GM23338 (cell line): Measurements from ENCODE around the gene BNIP5. TPM values are rescaled to one million over a fixed set of nuclear protein-coding genes. Genes with fewer than 3 reads are reported as not detected.

Experiments
- ATAC-seq: fragments of 200-7000 bp; cut with Tn5 transposase; 3 replicates; pipeline ENCODE4 v1.9.1; 2020
- DNase-seq: peaks from one replicate; pipeline ENCODE4 v3.0.0-alpha.2; 2015; ENCODE audit warnings: low spot score
- H2AFZ ChIP-seq: fragments of 200-600 bp; sonication (generic); 2 replicates; pipeline ENCODE4 v1.8.0; 2016; ENCODE audit warnings: antibody characterized with exemption, mild to moderate bottlenecking, moderate library complexity
- H3F3A ChIP-seq: fragments of 200-600 bp; sonication (generic); replicated peaks from 2 replicates; pipeline ENCODE4 v1.8.0; 2017; ENCODE audit warnings: antibody characterized with exemption, mixed run types, low read depth
- H3K27ac ChIP-seq: fragments of 200-600 bp; sonication (generic); 2 replicates; pipeline ENCODE4 v1.6.1; 2016; ENCODE audit warnings: low read depth
- H3K27me3 ChIP-seq: fragments of 200-600 bp; sonication (generic); 2 replicates; pipeline ENCODE4 v1.8.0; 2016; ENCODE audit warnings: mild to moderate bottlenecking, mixed run types, moderate library complexity; ENCODE audit not compliant: insufficient read depth
- H3K36me3 ChIP-seq: fragments of 200-600 bp; sonication (generic); 2 replicates; pipeline ENCODE4 v1.8.0; 2016; ENCODE audit warnings: mild to moderate bottlenecking; ENCODE audit not compliant: insufficient read depth
- H3K4me1 ChIP-seq: fragments of 200-600 bp; sonication (generic); 2 replicates; pipeline ENCODE4 v1.8.0; 2016; ENCODE audit warnings: mild to moderate bottlenecking, moderate library complexity; ENCODE audit not compliant: insufficient read depth
- H3K4me2 ChIP-seq: fragments of 200-600 bp; sonication (generic); 2 replicates; pipeline ENCODE4 v1.7.1; 2017; ENCODE audit warnings: mixed run types
- H3K4me3 ChIP-seq: fragments of 200-600 bp; sonication (generic); 2 replicates; pipeline ENCODE4 v1.6.1; 2016; ENCODE audit warnings: mixed run types
- H3K79me2 ChIP-seq: fragments of 200-600 bp; sonication (generic); replicated peaks from 2 replicates; pipeline ENCODE4 v1.8.0; 2017; ENCODE audit warnings: mild to moderate bottlenecking; ENCODE audit not compliant: insufficient read depth
- H3K9me2 ChIP-seq: fragments of 200-600 bp; sonication (generic); 2 replicates; pipeline ENCODE4 v1.8.0; 2017; ENCODE audit not compliant: insufficient read depth
- H4K20me1 ChIP-seq: fragments of 200-600 bp; sonication (generic); replicated peaks from 2 replicates; pipeline ENCODE4 v1.8.0; 2017; ENCODE audit warnings: mild to moderate bottlenecking; ENCODE audit not compliant: insufficient read depth
- H3K27ac Mint-ChIP-seq: 2 replicates; pipeline ENCODE4 v1.8.0; 2020; ENCODE audit warnings: inconsistent platforms, mild to moderate bottlenecking, moderate library complexity, mixed read lengths
- H3K27me3 Mint-ChIP-seq: 3 replicates; pipeline ENCODE4 v1.8.0; 2022; ENCODE audit warnings: low read depth, mild to moderate bottlenecking, moderate library complexity, mixed read lengths, inconsistent platforms; ENCODE audit not compliant: insufficient read depth, poor library complexity
- H3K36me3 Mint-ChIP-seq: 3 replicates; pipeline ENCODE4 v1.8.0; 2021; ENCODE audit warnings: low read depth, mild to moderate bottlenecking, inconsistent platforms, moderate library complexity, mixed read lengths
- H3K4me1 Mint-ChIP-seq: 3 replicates; pipeline ENCODE4 v1.8.0; 2020; ENCODE audit warnings: mild to moderate bottlenecking, inconsistent platforms, mixed read lengths
- H3K4me3 Mint-ChIP-seq: 3 replicates; pipeline ENCODE4 v1.8.0; 2021; ENCODE audit warnings: moderate library complexity, mild to moderate bottlenecking, inconsistent platforms, mixed read lengths
- H3K9me3 Mint-ChIP-seq: 3 replicates; pipeline ENCODE4 v1.8.0; 2020; ENCODE audit warnings: moderate library complexity, mild to moderate bottlenecking, inconsistent platforms, mixed read lengths
- CREB1 ChIP-seq: fragments of 250-450 bp; sonication (Bioruptor Pico); IDR thresholded peaks from 2 replicates; pipeline ENCODE4 v1.5.0; 2020; ENCODE audit warnings: low read depth, mild to moderate bottlenecking, moderate library complexity
- CTCF ChIP-seq, 2 experiments: fragments of 200-600 bp in 1 of 2; sonication (generic) in 1 of 2; conservative IDR thresholded peaks; 2 replicates each; pipeline versions ENCODE4 v1.5.1 to v1.6.1; 2016 to 2017; ENCODE audit warnings: antibody characterized with exemption in 2 of 2, low read depth in 2 of 2, mild to moderate bottlenecking in 2 of 2, moderate library complexity in 1 of 2
- ETS1 ChIP-seq: IDR thresholded peaks from 2 replicates; pipeline ENCODE4 v1.6.1; 2016; ENCODE audit warnings: antibody characterized with exemption
- EZH2 ChIP-seq: fragments of 200-600 bp; sonication (generic); IDR thresholded peaks from one replicate; pipeline ENCODE4 v1.8.0; 2017; ENCODE audit warnings: antibody characterized with exemption, mild to moderate bottlenecking, low read depth; ENCODE audit not compliant: unreplicated experiment
- EZH2phosphoT487 ChIP-seq: fragments of 200-600 bp; sonication (generic); IDR thresholded peaks from one replicate; pipeline ENCODE4 v1.8.1; 2018; ENCODE audit warnings: antibody characterized with exemption; ENCODE audit not compliant: unreplicated experiment
- JUNB ChIP-seq: IDR thresholded peaks from one replicate; pipeline ENCODE4 v1.6.1; 2016; ENCODE audit warnings: antibody characterized with exemption; ENCODE audit not compliant: unreplicated experiment
- NANOG ChIP-seq: IDR thresholded peaks from 2 replicates; pipeline ENCODE4 v1.6.1; 2016; ENCODE audit warnings: antibody characterized with exemption, borderline replicate concordance
- POLR2AphosphoS5 ChIP-seq: IDR thresholded peaks from 2 replicates; pipeline ENCODE4 v1.6.1; 2016; ENCODE audit warnings: antibody characterized with exemption, low read depth
- REST ChIP-seq: IDR thresholded peaks from one replicate; pipeline ENCODE4 v1.6.1; 2018; ENCODE audit warnings: antibody characterized with exemption; ENCODE audit not compliant: unreplicated experiment
- STAT1 ChIP-seq: IDR thresholded peaks from one replicate; pipeline ENCODE4 v1.6.1; 2016; ENCODE audit warnings: antibody characterized with exemption; ENCODE audit not compliant: unreplicated experiment
- ZNF114 ChIP-seq: fragments of 250-450 bp; sonication (Bioruptor Pico); IDR thresholded peaks from 2 replicates; pipeline ENCODE4 v1.5.0; 2020; ENCODE audit warnings: mild to moderate bottlenecking, moderate library complexity
- ZNF331 ChIP-seq: fragments of 250-450 bp; sonication (Bioruptor Pico); IDR thresholded peaks from 2 replicates; pipeline ENCODE4 v1.5.0; 2020; ENCODE audit warnings: low read depth, mild to moderate bottlenecking, moderate library complexity
- polyA plus RNA-seq: library from polyadenylated mRNA; unstranded; fragments of >200 nt; fragmentation: Nextera tagmentation; extraction: Ambion mirVana; gene quantifications from 2 replicates; pipeline ENCODE4 v1.2.1, GENCODE V29; 2016
- total RNA-seq: library from RNA; depleted of rRNA; stranded (reverse); fragments of >200 nt; shearing (Covaris generic); gene quantifications from 2 replicates; pipeline ENCODE4 v1.2.3, GENCODE V29; 2014

Gene BNIP5
- total and polyA plus RNA-seq, 2 experiments from 2014 or later = not detected

GRCh38 chr6:36350681-36351571 lies 14.2 kb upstream of the BNIP5 start (continued):
- TF ChIP-seq REST (no peak), CTCF (conservative IDR thresholded peaks at IDR 0.05; ENCODE audit: low read depth in 2 of 2) (no peak), JUNB (no peak), NANOG (no peak), ZNF331 (CRISPR knock-in tag) (no peak), ZNF114 (no peak), CREB1 (CRISPR knock-in tag) (no peak), POLR2AphosphoS5 (no peak), EZH2phosphoT487 (no peak)

GRCh38 chr6:36350082-36350481 lies 13.4 kb upstream of the BNIP5 start:
- H3K4me2 ChIP-seq = no peak overlapping the region
- Mint-ChIP-seq H3K4me3 (no peak overlapping the region), H3K4me1 (peaks cover 4% of the 10 kb centered on the region; the same call in 2 of the 3 replicates), H3K9me3 (no peaks in the 10 kb centered on the region; the same call in 1 of the 3 replicates), H3K27me3 (peaks cover 11% of the 10 kb centered on the region), H3K27ac (no peak overlapping the region), H3K36me3 (no peaks in the 10 kb centered on the region)
- H3K9me2 ChIP-seq = no peaks in the 10 kb centered on the region
- no peak overlapping the region for H2AFZ ChIP-seq
- H3K4me3 ChIP-seq = no peak overlapping the region
- H3K36me3 ChIP-seq = no peaks in the 10 kb centered on the region
- no peaks in the 10 kb centered on the region for H3K27me3 ChIP-seq
- no peaks in the 10 kb centered on the region for H3F3A ChIP-seq
- no peaks in the 10 kb centered on the region for H4K20me1 ChIP-seq
- no peaks in the 10 kb centered on the region for H3K79me2 ChIP-seq
- ATAC-seq = no peak
- no peak overlapping the region for H3K27ac ChIP-seq
- no peak for DNase-seq
- H3K4me1 ChIP-seq = no peaks in the 10 kb centered on the region; the same call in 1 of the 2 replicates
- no peak for TF ChIP-seq POLR2AphosphoS5
- TF ChIP-seq ZNF331 (CRISPR knock-in tag) = no peak
- no peak for TF ChIP-seq NANOG
- TF ChIP-seq REST = no peak
- TF ChIP-seq JUNB = no peak
- no peak for TF ChIP-seq EZH2
- TF ChIP-seq ETS1 = no peak
- TF ChIP-seq ZNF114 = no peak
- no peak for TF ChIP-seq CREB1 (CRISPR knock-in tag)
- TF ChIP-seq CTCF (conservative IDR thresholded peaks at IDR 0.05; ENCODE audit: low read depth in 2 of 2) = no peak
- no peak for TF ChIP-seq EZH2phosphoT487
- no peak for TF ChIP-seq STAT1
